GM10847 (cell line): ENCODE measurements around the gene TAS2R10.

Source experiments
- POLR2A ChIP-seq: IDR thresholded peaks from 2 replicates; pipeline ENCODE4 v1.6.1; 2011; ENCODE audit not compliant: insufficient read length; ENCODE audit errors: extremely low read depth

Gene TAS2R10, protein sequence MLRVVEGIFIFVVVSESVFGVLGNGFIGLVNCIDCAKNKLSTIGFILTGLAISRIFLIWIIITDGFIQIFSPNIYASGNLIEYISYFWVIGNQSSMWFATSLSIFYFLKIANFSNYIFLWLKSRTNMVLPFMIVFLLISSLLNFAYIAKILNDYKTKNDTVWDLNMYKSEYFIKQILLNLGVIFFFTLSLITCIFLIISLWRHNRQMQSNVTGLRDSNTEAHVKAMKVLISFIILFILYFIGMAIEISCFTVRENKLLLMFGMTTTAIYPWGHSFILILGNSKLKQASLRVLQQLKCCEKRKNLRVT

DNA sequence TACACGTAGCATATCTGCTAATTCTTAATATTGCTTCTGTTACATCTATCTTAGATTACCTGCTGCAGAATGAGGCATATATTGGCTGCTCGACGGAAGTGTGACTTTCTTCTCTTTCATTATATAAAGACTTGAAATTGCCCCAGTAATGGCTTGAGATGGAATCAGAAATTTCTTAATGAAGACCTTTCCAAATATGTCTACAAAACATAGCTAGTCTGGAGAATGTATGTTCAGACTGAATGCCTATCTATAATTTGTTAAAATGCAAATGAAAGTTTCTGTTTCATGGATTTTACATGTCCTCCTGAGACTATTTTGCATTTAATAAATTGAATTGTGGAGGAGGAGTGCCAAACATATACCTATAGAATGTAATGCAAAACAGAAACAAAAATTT, at the start of gene TAS2R10:
Gene TAS2R10 (minus strand): TSS at position 101 of the 400 bp plus-strand sequence. CDS start 89 bp downstream, at position 12.
- TF ChIP-seq POLR2A: no peak

DNA sequence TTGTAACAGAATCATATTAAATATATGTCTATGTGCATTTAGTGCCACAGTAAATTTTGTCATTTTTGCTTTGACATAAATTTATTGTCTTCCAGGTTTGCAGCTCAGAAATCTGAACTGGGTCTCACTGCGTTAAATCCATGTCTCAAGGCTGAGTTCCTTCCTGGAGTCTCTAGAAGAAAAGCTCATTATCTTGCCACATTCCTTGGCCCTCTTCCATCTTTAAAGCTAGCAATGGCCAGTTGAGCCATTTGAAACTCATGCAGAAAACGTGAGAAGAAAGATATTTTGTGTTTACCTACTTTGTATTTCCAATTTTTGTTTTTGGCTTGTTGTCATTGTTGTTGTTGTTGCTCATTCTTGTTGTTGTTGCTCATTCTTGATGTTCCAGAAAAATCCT, 47.2 kb upstream of the TAS2R10 start:
- no peak for TF ChIP-seq POLR2A

DNA sequence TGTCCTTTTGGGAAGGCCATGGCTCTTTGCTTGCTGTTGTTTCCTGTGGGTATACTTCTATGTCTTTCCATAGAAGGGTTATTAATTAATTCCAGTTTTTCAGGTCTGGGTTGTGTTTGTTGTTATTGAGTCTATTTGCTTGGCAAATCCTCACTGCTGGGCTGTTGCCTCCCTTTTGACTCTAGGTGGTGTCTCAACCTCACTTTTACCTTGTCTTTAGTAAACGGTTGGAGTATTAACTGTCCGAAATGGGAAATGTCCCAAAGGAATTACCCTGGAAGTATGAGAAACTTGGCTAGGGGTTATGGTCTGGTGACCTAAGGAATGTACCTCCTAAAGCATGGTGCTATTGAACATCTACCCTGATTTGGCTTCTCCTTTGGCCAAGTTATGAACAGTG, 41.2 kb upstream of the TAS2R10 start:
- no peak for TF ChIP-seq POLR2A

GRCh38 chr12:10863512-10864218, 37.5 kb upstream of the TAS2R10 start:
- no peak for TF ChIP-seq POLR2A

- TF ChIP-seq POLR2A: no peak
These were observed 35.2 kb upstream of the TAS2R10 start for GRCh38 chr12:10861366-10861765.

DNA sequence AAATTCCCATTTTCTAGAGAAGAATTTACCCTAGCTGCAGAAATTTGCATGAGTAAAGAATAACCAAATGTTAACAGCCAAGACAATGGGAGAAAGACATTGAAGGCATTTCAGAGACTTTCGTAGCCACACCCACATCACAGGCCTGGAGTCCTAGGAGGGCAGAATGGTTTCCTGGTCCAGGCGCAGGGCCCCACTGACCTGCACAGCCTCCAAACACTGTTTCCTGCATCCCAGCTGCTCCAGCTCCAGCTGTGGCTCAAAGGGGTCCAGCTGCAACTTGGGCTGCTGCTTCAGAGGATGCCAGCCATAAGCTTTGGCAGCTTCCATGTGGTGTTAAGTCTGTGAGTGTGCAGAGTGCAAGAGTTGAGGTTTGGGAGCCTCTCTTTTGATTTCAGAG, 29.6 kb upstream of the TAS2R10 start:
- TF ChIP-seq POLR2A: no peak

- no peak for TF ChIP-seq POLR2A
These were observed 27.6 kb upstream of the TAS2R10 start for GRCh38 chr12:10853776-10854175.

GRCh38 chr12:10851243-10851858, 25.2 kb upstream of the TAS2R10 start:
- TF ChIP-seq POLR2A: no peak

DNA sequence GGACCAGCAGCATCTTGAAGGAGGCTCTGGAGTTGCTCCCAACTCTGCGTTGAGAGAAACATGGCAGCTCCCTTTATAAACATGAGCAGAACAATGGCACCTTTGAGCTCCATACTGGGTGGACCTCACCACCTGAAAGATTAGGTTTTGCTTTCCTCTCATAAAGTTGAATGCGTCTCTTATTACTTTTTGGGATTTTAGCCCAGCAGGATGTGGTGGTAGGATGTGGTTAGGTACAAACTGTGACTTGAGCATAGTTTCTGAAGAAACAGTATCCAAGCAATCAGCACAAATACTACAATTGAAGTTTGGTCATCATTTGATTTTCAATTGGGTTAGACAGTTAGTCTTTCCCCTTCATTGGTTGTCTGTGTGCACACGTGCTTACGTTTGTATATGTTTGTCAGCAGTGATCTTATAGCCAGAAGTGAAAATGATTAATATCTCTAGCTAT, 23.3 kb upstream of the TAS2R10 start, which contains the start of gene PRR4:
Gene PRR4 (minus strand): TSS at position 51 of the 454 bp plus-strand sequence. CDS start 38 bp downstream, at position 13.
- TF ChIP-seq POLR2A: no peak

- TF ChIP-seq POLR2A: no peak
These were observed 21.6 kb upstream of the TAS2R10 start for GRCh38 chr12:10847744-10848143.

GRCh38 chr12:10842862-10843261, 16.7 kb upstream of the TAS2R10 start:
- TF ChIP-seq POLR2A: no peak

GRCh38 chr12:10838461-10838860, 12.3 kb upstream of the TAS2R10 start:
- TF ChIP-seq POLR2A: no peak

- no peak for TF ChIP-seq POLR2A
These were observed 3.8 kb upstream of the TAS2R10 start for GRCh38 chr12:10829994-10830393.

- no peak for TF ChIP-seq POLR2A
These were observed 1.2 kb downstream of the TAS2R10 start for GRCh38 chr12:10824957-10825356.

- TF ChIP-seq POLR2A: no peak
These were observed 14.1 kb downstream of the TAS2R10 start for GRCh38 chr12:10811883-10812536.
